HEK293 (cell line): Measurements from ENCODE around the gene PRKCZ.

Source experiments
- AEBP2 ChIP-seq: fragments of 450-650 bp; formaldehyde crosslinking; IDR thresholded peaks from 2 replicates; pipeline ENCODE4 v1.5.1; 2016; ENCODE audit warnings: missing biosample characterization, missing genetic modification characterization, borderline replicate concordance
- GLIS1 ChIP-seq: fragments of 450-650 bp; formaldehyde crosslinking; IDR thresholded peaks from 2 replicates; pipeline ENCODE4 v1.5.1; 2016; ENCODE audit warnings: missing biosample characterization, missing genetic modification characterization
- HOXA7 ChIP-seq: sonication (generic); formaldehyde crosslinking; IDR thresholded peaks from 2 replicates; pipeline ENCODE4 v1.8.1; 2022; ENCODE audit warnings: missing genetic modification reagents, borderline replicate concordance
- PATZ1 ChIP-seq: fragments of 450-650 bp; formaldehyde crosslinking; IDR thresholded peaks from 2 replicates; pipeline ENCODE4 v1.5.1; 2016; ENCODE audit warnings: missing biosample characterization, missing genetic modification characterization
- PRDM1 ChIP-seq: fragments of 450-650 bp; formaldehyde crosslinking; IDR thresholded peaks from 2 replicates; pipeline ENCODE4; 2016; ENCODE audit warnings: missing biosample characterization, missing genetic modification characterization
- PRDM6 ChIP-seq: fragments of 450-650 bp; formaldehyde crosslinking; IDR thresholded peaks from 2 replicates; pipeline ENCODE4 v1.5.1; 2017; ENCODE audit warnings: missing biosample characterization, missing genetic modification characterization
- SP2 ChIP-seq: fragments of 450-650 bp; formaldehyde crosslinking; IDR thresholded peaks from 2 replicates; pipeline ENCODE4 v1.5.1; 2016; ENCODE audit warnings: missing biosample characterization, missing genetic modification characterization
- SP7 ChIP-seq: fragments of 450-650 bp; formaldehyde crosslinking; IDR thresholded peaks from 2 replicates; pipeline ENCODE4 v1.5.1; 2016; ENCODE audit warnings: missing biosample characterization, missing genetic modification characterization
- TCF7L2 ChIP-seq: IDR thresholded peaks from 2 replicates; pipeline ENCODE4 v1.6.1; 2011; ENCODE audit warnings: low read depth, mild to moderate bottlenecking, inconsistent platforms, low read length, moderate library complexity, borderline replicate concordance
- YY1 ChIP-seq: fragments of 450-650 bp; formaldehyde crosslinking; IDR thresholded peaks from 2 replicates; pipeline ENCODE4 v1.5.1; 2018; ENCODE audit warnings: missing biosample characterization, missing genetic modification characterization
- ZBTB17 ChIP-seq: fragments of 450-650 bp; formaldehyde crosslinking; IDR thresholded peaks from 2 replicates; pipeline ENCODE4 v1.5.1; 2016; ENCODE audit warnings: missing biosample characterization, missing genetic modification characterization
- ZBTB21 ChIP-seq: fragments of 450-650 bp; formaldehyde crosslinking; IDR thresholded peaks from 2 replicates; pipeline ENCODE4 v1.5.1; 2017; ENCODE audit warnings: missing biosample characterization, missing genetic modification characterization
- ZFP41 ChIP-seq: fragments of 450-650 bp; formaldehyde crosslinking; IDR thresholded peaks from 2 replicates; pipeline ENCODE4 v1.5.1; 2016; ENCODE audit warnings: missing biosample characterization, missing genetic modification characterization, borderline replicate concordance
- ZNF10 ChIP-seq: fragments of 450-650 bp; formaldehyde crosslinking; IDR thresholded peaks from 2 replicates; pipeline ENCODE4 v1.5.1; 2017; ENCODE audit warnings: missing biosample characterization, missing genetic modification characterization
- ZNF138 ChIP-seq: fragments of 450-650 bp; formaldehyde crosslinking; IDR thresholded peaks from 2 replicates; pipeline ENCODE4 v1.5.1; 2016; ENCODE audit warnings: missing biosample characterization, missing genetic modification characterization, borderline replicate concordance
- ZNF184 ChIP-seq: fragments of 450-650 bp; IDR thresholded peaks from 2 replicates; pipeline ENCODE4 v1.5.1; 2018; ENCODE audit warnings: missing biosample characterization, mild to moderate bottlenecking, missing genetic modification characterization
- ZNF202 ChIP-seq: fragments of 450-650 bp; formaldehyde crosslinking; IDR thresholded peaks from 2 replicates; pipeline ENCODE4 v1.5.1; 2016; ENCODE audit warnings: missing biosample characterization, missing genetic modification characterization, borderline replicate concordance
- ZNF221 ChIP-seq: fragments of 450-650 bp; formaldehyde crosslinking; IDR thresholded peaks from 2 replicates; pipeline ENCODE4 v1.5.1; 2017; ENCODE audit warnings: missing biosample characterization, missing genetic modification characterization, borderline replicate concordance
- ZNF23 ChIP-seq: fragments of 450-650 bp; formaldehyde crosslinking; IDR thresholded peaks from 2 replicates; pipeline ENCODE4 v1.5.1; 2016; ENCODE audit warnings: missing biosample characterization, missing genetic modification characterization, borderline replicate concordance
- ZNF280C ChIP-seq: fragments of 450-650 bp; formaldehyde crosslinking; IDR thresholded peaks from 2 replicates; pipeline ENCODE4 v1.5.1; 2016; ENCODE audit warnings: missing biosample characterization, missing genetic modification characterization
- ZNF302 ChIP-seq: fragments of 450-650 bp; formaldehyde crosslinking; IDR thresholded peaks from 2 replicates; pipeline ENCODE4 v1.5.1; 2016; ENCODE audit warnings: missing biosample characterization, missing genetic modification characterization, low read depth
- ZNF324 ChIP-seq: fragments of 450-650 bp; formaldehyde crosslinking; IDR thresholded peaks from 2 replicates; pipeline ENCODE4 v1.5.1; 2016; ENCODE audit warnings: missing biosample characterization, missing genetic modification characterization
- ZNF335 ChIP-seq: fragments of 450-650 bp; formaldehyde crosslinking; conservative IDR thresholded peaks from 2 replicates; pipeline ENCODE4 v1.5.1; 2016; ENCODE audit warnings: missing biosample characterization, missing genetic modification characterization
- ZNF391 ChIP-seq: fragments of 450-650 bp; formaldehyde crosslinking; IDR thresholded peaks from 2 replicates; pipeline ENCODE4 v1.5.1; 2016; ENCODE audit warnings: low read depth, missing biosample characterization, missing genetic modification characterization, borderline replicate concordance
- ZNF426 ChIP-seq: fragments of 450-650 bp; formaldehyde crosslinking; IDR thresholded peaks from 2 replicates; pipeline ENCODE4 v1.5.1; 2017; ENCODE audit warnings: missing biosample characterization, missing genetic modification characterization, mild to moderate bottlenecking, inconsistent platforms, moderate library complexity
- ZNF514 ChIP-seq: fragments of 450-650 bp; formaldehyde crosslinking; IDR thresholded peaks from 2 replicates; pipeline ENCODE4 v1.5.1; 2016; ENCODE audit warnings: missing biosample characterization, missing genetic modification characterization
- ZNF530 ChIP-seq: fragments of 450-650 bp; formaldehyde crosslinking; IDR thresholded peaks from 2 replicates; pipeline ENCODE4 v1.5.1; 2016; ENCODE audit warnings: low read depth, missing biosample characterization, missing genetic modification characterization
- ZNF558 ChIP-seq: fragments of 450-650 bp; formaldehyde crosslinking; IDR thresholded peaks from 2 replicates; pipeline ENCODE4 v1.5.1; 2016; ENCODE audit warnings: missing biosample characterization, missing genetic modification characterization
- ZNF600 ChIP-seq: fragments of 450-650 bp; formaldehyde crosslinking; IDR thresholded peaks from 2 replicates; pipeline ENCODE4 v1.5.1; 2016; ENCODE audit warnings: missing biosample characterization, missing genetic modification characterization
- ZNF660 ChIP-seq: fragments of 450-650 bp; IDR thresholded peaks from 2 replicates; pipeline ENCODE4 v1.5.1; 2018; ENCODE audit warnings: missing biosample characterization, mild to moderate bottlenecking, missing genetic modification characterization
- ZNF707 ChIP-seq: fragments of 450-650 bp; formaldehyde crosslinking; IDR thresholded peaks from 2 replicates; pipeline ENCODE4 v1.5.1; 2016; ENCODE audit warnings: missing biosample characterization, missing genetic modification characterization
- ZNF777 ChIP-seq: fragments of 450-650 bp; formaldehyde crosslinking; IDR thresholded peaks from 2 replicates; pipeline ENCODE4 v1.5.1; 2017; ENCODE audit warnings: missing biosample characterization, missing genetic modification characterization, borderline replicate concordance
- ZSCAN5A ChIP-seq: fragments of 450-650 bp; formaldehyde crosslinking; IDR thresholded peaks from 2 replicates; pipeline ENCODE4 v1.5.1; 2016; ENCODE audit warnings: missing biosample characterization, missing genetic modification characterization

PRKCZ gene

GRCh38 chr1:2204415-2205190, 154.4 kb downstream of the PRKCZ start (continued):
- TF ChIP-seq PRDM6 (tag by site-specific recombination) (no peak), ZNF280C (tag by site-specific recombination) (no peak), ZNF335 (0 out of 2 replicates have a peak, but pooled peaks have one; percentile 29), ZFP41 (tag by site-specific recombination) (no peak), ZBTB17 (tag by site-specific recombination) (no peak), ZNF302 (tag by site-specific recombination) (no peak), ZNF426 (tag by site-specific recombination) (no peak), PATZ1 (tag by site-specific recombination) (peak; percentile 56), ZSCAN5A (tag by site-specific recombination) (no peak), ZNF391 (tag by site-specific recombination) (no peak), ZNF514 (no peak), ZNF600 (tag by site-specific recombination) (no peak), GLIS1 (tag by site-specific recombination) (peak; percentile 28; the same call in 1 of the 2 replicates), ZBTB21 (tag by site-specific recombination) (no peak), ZNF324 (no peak), PRDM1 (tag by site-specific recombination) (no peak), ZNF10 (tag by site-specific recombination) (no peak), ZNF777 (tag by site-specific recombination) (no peak), TCF7L2 (no peak), ZNF221 (no peak), ZNF707 (no peak), SP7 (tag by site-specific recombination) (no peak), ZNF23 (tag by site-specific recombination) (no peak), ZNF202 (no peak), ZNF558 (tag by site-specific recombination) (no peak), YY1 (tag by site-specific recombination) (no peak), SP2 (peak; percentile 16; the same call in 1 of the 2 replicates), ZNF184 (tag by site-specific recombination) (no peak), AEBP2 (tag by site-specific recombination) (no peak), ZNF660 (no peak), ZNF530 (tag by site-specific recombination) (no peak), HOXA7 (CRISPR knock-in tag) (no peak), ZNF138 (tag by site-specific recombination) (no peak)
